Right lobe of liver (tissue), 4 donors: ENCODE measurements around the gene INPP4B.

Source experiments
- CTCF ChIP-seq, 4 donors: fragments of 200-600 bp in 3 of 4; fragments of 450-650 bp in 1 of 4; IDR thresholded peaks; one replicate each; pipeline versions ENCODE4 v1.5.1 to v1.8.0; 2016 to 2022; ENCODE audit warnings: antibody characterized with exemption in 4 of 4, mild to moderate bottlenecking in 2 of 4
- POLR2A ChIP-seq: fragments of 450-650 bp; IDR thresholded peaks from one replicate; pipeline ENCODE4 v1.6.1; 2017; ENCODE audit warnings: antibody characterized with exemption, mild to moderate bottlenecking
- donor health status: DM: no; HTN: no; CAD: no.
- donor health status: DM: no; HTN: no; CAD: no.
- donor health status: DM: no; HTN: yes; CAD: no.

GRCh38 chr4:142324572-142324971, 521.5 kb downstream of the INPP4B start:
- TF ChIP-seq CTCF (IDR thresholded peaks at IDR 0.05) (no peak), POLR2A (no peak)
